Skin epidermis (tissue), 12 donors: ENCODE data around the gene UBE2O.
A peak's percentile ranks its signal among the peaks of the same experiment; 100 is the strongest.

Experiments used
- H3K27ac ChIP-seq, 21 experiments: fragments of 200-600 bp; sonication (generic) in 11 of 21; one replicate each; pipeline ENCODE4 v1.5.0; 2020; ENCODE audit warnings: mild to moderate bottlenecking in 3 of 21, inconsistent platforms in 2 of 21, moderate library complexity in 2 of 21
- H3K4me3 ChIP-seq, 7 experiments: fragments of 200-600 bp; sonication (generic) in 2 of 7; one replicate each; pipeline ENCODE4 v1.5.0; 2020; ENCODE audit warnings: inconsistent platforms in 2 of 7, mild to moderate bottlenecking in 2 of 7, moderate library complexity in 1 of 7

UBE2O gene

GRCh38 chr17:76404256-76404655, 48.7 kb downstream of the UBE2O start:
- Histone ChIP-seq H3K4me3 (no peak overlapping the region), H3K27ac (no peak overlapping the region)

GRCh38 chr17:76402711-76403110, 50.2 kb downstream of the UBE2O start:
- Histone ChIP-seq H3K27ac (no peak overlapping the region), H3K4me3 (no peak overlapping the region)

DNA sequence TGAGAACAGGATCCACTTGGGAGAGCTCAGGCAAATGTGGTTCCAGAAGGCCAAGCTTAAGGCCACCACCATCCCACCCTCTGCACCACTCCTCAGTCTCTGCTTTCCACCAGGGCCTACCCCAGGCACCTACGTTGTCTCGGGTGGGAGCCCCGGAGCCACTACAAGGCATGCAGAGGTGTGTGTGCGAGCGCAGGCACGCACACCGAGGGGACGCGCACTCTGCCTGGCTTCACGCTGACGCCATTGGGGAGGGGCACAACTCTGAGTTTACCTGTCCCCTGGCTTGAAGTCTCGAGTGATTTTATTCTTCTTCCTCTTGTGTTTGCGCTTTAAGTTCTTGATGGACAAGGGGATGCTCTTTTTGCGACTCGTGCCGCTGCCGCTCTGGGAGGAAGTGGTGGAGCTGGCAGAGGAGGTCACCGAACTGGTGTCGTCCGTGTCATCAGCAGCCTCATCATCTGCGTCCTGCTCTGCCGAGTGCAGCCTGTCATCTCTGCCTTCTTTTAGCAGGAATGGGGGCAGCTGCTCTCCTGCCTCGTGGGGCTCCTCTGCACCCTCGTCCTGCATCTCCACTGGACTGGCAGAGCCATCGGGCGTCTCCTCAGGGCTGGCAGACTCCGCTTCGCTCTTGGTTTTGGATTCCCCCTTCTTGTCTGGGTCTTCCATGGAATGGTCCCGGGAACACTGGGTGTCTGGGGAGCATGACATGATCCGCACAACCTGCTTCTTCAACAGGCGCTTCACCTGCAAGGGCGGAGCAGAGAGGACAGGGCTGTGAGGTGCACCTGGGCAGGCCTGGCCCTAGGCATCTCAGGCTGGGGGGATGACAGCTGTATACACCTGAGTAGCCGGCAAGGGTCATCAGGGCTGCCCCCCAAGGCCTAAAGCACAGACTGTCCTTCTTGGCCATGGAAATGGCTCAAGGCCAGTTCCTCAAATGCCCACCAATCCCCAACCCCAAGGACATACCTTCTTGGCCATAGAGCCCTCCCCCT, 53.5 kb downstream of the UBE2O start:
- no peak overlapping the region for H3K27ac ChIP-seq

GRCh38 chr17:76398523-76399174, 54.3 kb downstream of the UBE2O start:
- Histone ChIP-seq H3K27ac (no peak overlapping the region), H3K4me3 (no peak overlapping the region)

More for the DNA sequence above, 53.5 kb downstream of the UBE2O start:
- H3K4me3 ChIP-seq = no peak overlapping the region

DNA sequence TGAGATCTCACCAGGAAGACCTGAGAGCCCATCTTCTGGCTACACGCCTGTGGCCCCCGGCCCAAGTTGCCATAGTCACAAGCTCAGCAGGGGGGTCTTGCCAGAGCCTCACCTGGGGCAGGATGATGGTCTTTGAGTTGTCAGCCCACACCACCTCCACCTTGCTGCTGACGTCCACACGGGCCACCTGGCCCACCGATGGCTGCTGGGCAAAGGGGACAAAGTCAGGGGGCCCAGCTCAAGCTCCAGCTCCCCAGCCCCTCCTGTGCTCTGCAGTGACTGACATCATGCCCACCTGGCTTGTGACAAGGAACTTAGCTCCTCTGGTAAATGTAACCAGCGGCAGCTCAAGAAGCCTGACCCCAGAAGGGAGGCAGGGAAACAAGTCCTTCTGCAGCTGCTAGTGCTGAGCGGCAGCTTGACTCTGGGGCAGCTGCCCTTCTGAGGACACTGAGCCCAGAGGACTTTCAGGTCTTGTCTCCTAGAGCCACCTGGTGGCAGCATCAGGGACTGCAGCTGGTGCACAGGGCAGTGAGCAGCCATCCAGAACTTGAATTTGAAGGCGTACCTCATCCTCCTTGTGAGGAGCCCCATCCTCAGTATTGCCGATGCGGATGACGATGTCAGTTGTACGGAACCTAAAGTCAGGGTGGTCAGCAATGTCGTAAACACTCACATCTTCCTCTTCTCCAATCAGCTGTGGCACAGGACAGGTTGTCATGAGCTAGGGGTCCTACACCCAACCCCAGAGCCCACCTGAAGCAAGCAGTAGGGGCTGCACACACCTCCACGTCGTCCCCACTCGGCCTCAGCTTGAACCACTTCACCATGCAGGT, 55.0 kb downstream of the UBE2O start:
- no peak overlapping the region for H3K27ac ChIP-seq
- no peak overlapping the region for H3K4me3 ChIP-seq

DNA sequence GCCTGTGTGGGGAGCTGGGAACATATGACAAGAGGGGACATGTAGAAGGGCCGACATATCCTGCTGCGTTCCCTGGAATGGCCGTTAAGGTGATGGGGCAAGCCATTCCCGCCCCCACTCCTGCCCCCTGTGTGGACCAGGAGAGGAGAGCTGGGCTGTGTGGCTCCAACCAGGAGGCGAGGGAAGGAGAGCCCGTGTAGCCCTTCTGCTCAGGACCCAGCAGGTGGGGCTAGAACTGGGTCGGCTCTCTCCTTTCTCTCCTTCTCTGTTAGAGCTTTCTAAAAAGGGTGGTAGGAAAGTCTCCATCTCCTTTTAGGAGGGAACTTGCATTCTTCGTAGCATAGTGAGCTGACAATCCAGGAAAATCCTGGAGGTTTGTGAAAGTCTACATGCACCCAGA, 55.8 kb downstream of the UBE2O start:
- H3K27ac ChIP-seq = no peak overlapping the region
- H3K4me3 ChIP-seq = no peak overlapping the region

DNA sequence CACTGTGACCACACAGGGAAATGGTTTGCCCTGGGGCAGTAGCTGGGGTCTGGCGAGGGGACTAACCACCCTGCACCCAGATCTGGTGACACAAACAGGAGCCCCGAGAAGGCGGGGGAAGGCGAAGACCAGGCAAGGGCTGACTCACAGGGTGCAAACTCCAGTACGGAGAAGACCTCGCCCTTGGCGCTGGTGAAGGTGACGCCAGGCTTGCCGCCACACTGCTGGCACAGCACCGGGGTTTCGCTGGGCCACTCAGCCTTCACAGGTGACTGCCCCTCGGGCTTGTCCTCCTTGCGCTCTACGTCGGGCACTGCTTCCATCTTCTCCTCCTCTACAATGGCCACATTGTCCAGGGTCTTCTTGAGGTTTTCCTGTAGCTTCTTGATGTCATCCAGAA, 57.0 kb downstream of the UBE2O start:
- no peak overlapping the region for H3K27ac ChIP-seq
- no peak overlapping the region for H3K4me3 ChIP-seq

DNA sequence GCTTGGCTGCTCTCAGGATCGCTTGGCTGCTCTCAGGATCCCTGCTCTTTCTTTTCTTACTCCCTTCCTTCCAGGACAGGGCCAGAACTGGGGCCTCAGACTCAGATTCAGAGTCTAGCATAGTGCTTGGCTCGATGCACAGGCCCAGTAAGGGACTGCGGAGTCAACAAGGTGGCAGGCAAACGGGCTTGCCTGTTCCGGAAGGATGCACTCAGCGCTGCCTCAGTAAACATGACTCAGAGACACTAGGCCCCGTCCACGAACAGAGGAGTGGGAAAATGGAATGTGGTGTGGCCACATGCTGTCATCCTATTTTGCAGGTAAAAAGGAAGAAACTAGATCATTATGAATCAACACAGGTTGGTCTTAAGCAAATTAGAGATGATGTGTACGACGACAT, 58.8 kb downstream of the UBE2O start:
- H3K27ac ChIP-seq = no peak overlapping the region
- no peak overlapping the region for H3K4me3 ChIP-seq

GRCh38 chr17:76391200-76391715, 61.7 kb downstream of the UBE2O start:
- Histone ChIP-seq H3K4me3 (no peak overlapping the region), H3K27ac (no peak overlapping the region)

GRCh38 chr17:76390003-76390421, 62.9 kb downstream of the UBE2O start:
- no peak overlapping the region for H3K27ac ChIP-seq

GRCh38 chr17:76388966-76389888, 63.7 kb downstream of the UBE2O start:
- no peak overlapping the region for H3K27ac ChIP-seq
- H3K4me3 ChIP-seq = no peak overlapping the region

More at GRCh38 chr17:76390003-76390421, 62.9 kb downstream of the UBE2O start:
- H3K4me3 ChIP-seq = no peak overlapping the region

DNA sequence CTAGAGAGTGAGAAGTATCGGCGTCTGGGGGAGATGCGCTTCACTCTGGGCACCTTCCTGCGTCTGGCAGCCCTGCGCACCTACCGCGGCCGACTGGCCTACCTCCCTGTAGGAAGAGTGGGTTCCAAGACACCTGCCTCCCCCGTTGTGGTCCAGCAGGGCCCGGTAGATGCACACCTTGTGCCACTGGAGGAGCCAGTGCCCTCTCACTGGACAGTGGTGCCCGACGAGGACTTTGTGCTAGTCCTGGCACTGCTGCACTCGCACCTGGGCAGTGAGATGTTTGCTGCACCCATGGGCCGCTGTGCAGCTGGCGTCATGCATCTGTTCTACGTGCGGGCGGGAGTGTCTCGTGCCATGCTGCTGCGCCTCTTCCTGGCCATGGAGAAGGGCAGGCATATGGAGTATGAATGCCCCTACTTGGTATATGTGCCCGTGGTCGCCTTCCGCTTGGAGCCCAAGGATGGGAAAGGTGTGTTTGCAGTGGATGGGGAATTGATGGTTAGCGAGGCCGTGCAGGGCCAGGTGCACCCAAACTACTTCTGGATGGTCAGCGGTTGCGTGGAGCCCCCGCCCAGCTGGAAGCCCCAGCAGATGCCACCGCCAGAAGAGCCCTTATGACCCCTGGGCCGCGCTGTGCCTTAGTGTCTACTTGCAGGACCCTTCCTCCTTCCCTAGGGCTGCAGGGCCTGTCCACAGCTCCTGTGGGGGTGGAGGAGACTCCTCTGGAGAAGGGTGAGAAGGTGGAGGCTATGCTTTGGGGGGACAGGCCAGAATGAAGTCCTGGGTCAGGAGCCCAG, 65.8 kb downstream of the UBE2O start:
- no peak overlapping the region for H3K4me3 ChIP-seq
- H3K27ac ChIP-seq = no peak overlapping the region

DNA sequence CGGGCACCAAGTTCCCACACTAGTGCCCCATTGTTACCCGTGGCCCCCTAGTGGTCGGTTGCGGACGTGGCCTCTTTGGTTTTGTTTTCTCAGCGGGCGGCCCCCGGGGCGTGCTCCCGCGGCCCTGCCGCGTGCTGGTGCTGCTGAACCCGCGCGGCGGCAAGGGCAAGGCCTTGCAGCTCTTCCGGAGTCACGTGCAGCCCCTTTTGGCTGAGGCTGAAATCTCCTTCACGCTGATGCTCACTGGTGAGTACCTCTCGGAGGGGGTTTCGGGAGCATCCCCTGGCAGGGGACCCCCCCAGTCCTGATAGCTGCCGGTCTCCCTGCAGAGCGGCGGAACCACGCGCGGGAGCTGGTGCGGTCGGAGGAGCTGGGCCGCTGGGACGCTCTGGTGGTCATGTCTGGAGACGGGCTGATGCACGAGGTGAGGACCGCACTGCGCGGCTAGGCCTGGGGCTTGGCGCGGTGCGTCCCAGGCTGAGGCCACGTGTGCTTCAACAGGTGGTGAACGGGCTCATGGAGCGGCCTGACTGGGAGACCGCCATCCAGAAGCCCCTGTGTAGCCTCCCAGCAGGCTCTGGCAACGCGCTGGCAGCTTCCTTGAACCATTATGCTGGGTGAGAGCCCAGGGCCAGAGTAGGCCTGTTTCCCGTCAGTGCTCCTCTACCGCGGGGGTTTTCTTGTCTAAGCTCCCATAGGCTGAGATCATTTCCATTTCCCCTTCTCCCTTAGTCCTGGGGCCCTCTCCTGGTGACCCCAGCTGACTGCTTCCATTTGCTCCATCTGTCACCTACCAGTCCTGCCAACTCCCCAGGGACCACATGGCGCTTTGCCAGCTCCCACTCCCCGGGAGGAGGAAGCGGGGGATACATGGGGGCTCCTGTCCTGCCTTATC, 66.8 kb downstream of the UBE2O start:
- H3K27ac ChIP-seq = peak overlapping the region in 18 of 21 experiments; percentile 76 to 96 (median 85)

DNA sequence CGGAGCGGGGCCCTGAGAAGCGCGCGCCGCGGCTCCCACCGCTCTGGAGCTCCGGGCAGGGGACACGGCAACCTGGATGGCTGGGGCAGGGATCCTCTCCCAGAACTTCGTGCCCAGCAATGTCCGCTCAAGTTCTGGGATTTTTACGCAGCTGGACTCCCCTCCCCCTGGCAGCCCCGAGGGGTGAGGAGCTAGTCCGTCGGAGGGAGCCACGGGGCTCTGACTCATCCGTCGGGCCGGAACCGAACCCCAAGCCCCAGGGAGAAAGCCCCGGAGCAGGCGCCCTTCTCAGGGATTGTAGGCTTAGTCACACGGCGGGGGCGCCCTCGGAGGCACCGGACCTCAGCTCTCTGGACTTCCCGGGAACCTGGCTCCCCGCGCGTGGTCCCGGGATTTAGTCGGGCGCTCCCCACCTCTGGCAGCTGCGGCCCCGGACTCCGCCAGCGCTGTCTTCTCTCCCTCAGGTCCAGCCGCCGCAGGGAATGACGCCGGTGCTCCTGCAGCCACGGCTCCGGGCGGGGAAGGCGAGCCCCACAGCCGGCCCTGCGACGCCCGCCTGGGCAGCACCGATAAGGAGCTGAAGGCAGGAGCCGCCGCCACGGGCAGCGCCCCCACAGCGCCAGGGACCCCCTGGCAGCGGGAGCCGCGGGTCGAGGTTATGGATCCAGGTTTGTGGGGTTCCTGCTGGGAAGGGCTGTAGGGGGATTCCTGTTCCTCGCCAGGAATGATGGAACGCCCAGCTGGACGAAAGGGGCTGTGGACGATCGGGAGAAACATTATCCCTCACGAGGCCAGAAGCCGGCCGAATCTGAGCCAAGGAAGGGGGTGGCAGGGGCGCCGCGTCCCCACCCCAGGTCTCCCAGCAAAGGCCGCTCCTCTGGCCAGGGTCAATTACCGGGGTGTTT, 67.7 kb downstream of the UBE2O start:
- peak overlapping the region; percentile 42 to 96 (median 84) for H3K27ac ChIP-seq

More for the DNA sequence above, 66.8 kb downstream of the UBE2O start:
- peak overlapping the region; percentile 51 to 77 (median 69) for H3K4me3 ChIP-seq

GRCh38 chr17:76384222-76384986, 68.5 kb downstream of the UBE2O start, which contains the start of gene SPHK1:
Gene SPHK1, plus strand, starts transcription at chr17:76384609. Its CDS starts 1,036 bp downstream, at chr17:76385645.
- peak within 1 kb of the TSS; percentile 42 to 96 (median 85) for H3K27ac ChIP-seq
- H3K4me3 ChIP-seq = peak within 1 kb of the TSS; percentile 51 to 77 (median 69)

More for the DNA sequence above, 67.7 kb downstream of the UBE2O start:
- H3K4me3 ChIP-seq = peak overlapping the region; percentile 51 to 77 (median 69)
